Colonic mucosa (tissue), 4 donors: ENCODE data around the gene JAKMIP3. TPM values are rescaled to one million over a fixed set of nuclear protein-coding genes. Genes with fewer than 3 reads are reported as not detected.

Experiments used
- DNase-seq: peaks from one replicate; pipeline ENCODE4 v3.0.0-alpha.2; 2020
- H3K27ac ChIP-seq: fragments of 200-600 bp; one replicate; pipeline ENCODE4 v1.8.0; 2021
- H3K27me3 ChIP-seq: fragments of 200-600 bp; one replicate; pipeline ENCODE4 v1.8.0; 2021
- H3K36me3 ChIP-seq: fragments of 200-600 bp; one replicate; pipeline ENCODE4 v1.8.0; 2021
- H3K4me1 ChIP-seq: fragments of 200-600 bp; one replicate; pipeline ENCODE4 v1.8.0; 2021; ENCODE audit warnings: mild to moderate bottlenecking
- H3K4me3 ChIP-seq: fragments of 200-600 bp; one replicate; pipeline ENCODE4 v1.8.0; 2021
- H3K9ac ChIP-seq, 2 donors: one replicate each; pipeline ENCODE4 v1.7.0; 2013; ENCODE audit warnings: control low read depth in 2 of 2, low read depth in 2 of 2, low read length in 2 of 2
- H3K9me3 ChIP-seq: fragments of 200-600 bp; one replicate; pipeline ENCODE4 v1.8.0; 2021
- CTCF ChIP-seq: fragments of 200-600 bp; IDR thresholded peaks from one replicate; pipeline ENCODE4 v1.8.0; 2022; ENCODE audit warnings: antibody characterized with exemption, mild to moderate bottlenecking
- intact Hi-C: fragments of 100-400 bp; cut with DNase I; formaldehyde crosslinking; loops from one replicate; pipeline ENCODE4 v1.14.1; 2022
- total RNA-seq, 2 donors: library from RNA; stranded (reverse); fragmentation: NEBNext Ultra II Directional in 1 of 2; extraction: Animal tissue kit (Norgen Biotek cat#: 25700) in 1 of 2; gene quantifications; one replicate each; pipeline ENCODE4 v1.2.1, GENCODE V29; 2021
- donor health status: healthy.
- donor health status: DM: no; HTN: no; CAD: no.
- donor health status: DM: no; HTN: no; CAD: no.

Gene JAKMIP3
- total RNA-seq, 2 donors from 2014 or later: 0.10 to 0.27 TPM

DNA sequence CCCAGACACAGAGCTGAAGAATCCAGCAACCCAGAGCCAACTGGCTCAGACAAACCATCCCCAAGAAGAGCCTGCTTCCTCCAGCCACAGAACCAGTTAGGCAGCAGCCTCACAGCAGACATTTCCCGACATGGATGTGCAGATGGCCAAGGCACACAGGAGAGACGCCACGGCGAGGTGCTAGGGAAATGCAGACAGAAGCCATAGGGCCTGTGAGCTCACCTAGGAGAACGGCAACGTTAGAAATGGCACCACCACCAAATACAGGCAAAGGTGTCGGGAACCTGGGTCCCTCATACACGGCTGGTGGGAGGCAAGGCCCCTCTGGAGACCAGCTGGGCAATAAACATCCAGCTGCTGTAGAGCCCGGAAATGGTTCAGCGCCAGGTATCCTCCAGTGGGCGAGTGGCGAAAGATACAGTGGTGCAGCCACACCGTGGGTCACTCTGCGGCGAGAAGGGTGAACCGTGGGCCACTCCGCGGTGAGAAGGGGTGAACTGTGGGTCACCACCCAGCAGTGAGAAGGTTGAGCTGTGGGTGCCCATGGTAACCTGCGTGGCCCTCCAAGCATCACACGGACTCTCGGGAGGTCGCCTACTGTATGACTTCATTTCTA lies 31.2 kb downstream of the JAKMIP3 start:
- Histone ChIP-seq H3K9me3 (no peaks in the 10 kb centered on the region), H3K27me3 (no peaks in the 10 kb centered on the region), H3K4me1 (no peaks in the 10 kb centered on the region), H3K9ac (no peak overlapping the region), H3K27ac (no peak overlapping the region), H3K4me3 (no peak overlapping the region), H3K36me3 (no peaks in the 10 kb centered on the region)
- no peak for DNase-seq
- TF ChIP-seq CTCF: no peak
- intact Hi-C loops: no loop called here

DNA sequence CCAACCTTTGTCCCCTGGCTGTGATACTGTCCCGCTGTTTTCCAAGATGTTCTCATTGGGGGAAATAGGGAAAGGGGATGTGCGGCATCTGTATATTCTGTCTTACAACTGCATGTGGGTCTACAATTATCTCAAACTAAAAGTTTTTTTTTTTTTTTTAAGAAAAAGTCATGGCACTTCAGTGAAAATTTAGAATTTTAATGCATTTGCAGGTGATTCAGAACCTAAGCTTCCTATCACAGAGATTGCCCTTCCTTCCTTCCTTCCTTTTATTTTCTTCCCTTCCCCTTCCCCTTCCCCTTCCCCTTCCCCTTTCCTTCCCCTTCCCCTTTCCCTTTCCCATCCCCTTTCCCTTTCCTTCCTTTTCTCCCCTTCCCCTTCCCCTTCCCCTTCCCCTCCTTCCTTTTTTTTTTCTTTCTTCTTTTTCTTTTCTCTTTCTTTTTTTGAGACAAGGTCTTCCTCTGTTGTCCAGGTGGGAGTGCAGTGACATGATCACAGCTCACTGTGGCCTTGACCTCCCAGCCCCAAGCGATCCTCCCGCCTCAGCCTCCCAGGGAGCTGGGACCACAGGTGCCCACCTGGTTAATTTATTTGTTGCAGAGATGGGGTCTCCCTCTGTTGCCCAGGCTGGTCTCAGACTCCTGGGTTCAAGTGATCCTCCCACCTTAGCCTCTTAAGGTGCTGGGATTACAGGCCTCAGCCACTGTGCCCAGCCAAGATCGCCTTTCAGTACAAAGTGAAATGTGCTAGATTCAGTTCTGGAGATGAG lies 32.0 kb downstream of the JAKMIP3 start:
- H3K36me3 ChIP-seq: no peaks in the 10 kb centered on the region
- intact Hi-C loops: no loop called here
- H3K27me3 ChIP-seq: no peaks in the 10 kb centered on the region
- H3K27ac ChIP-seq: no peak overlapping the region
- H3K9me3 ChIP-seq: no peaks in the 10 kb centered on the region
- no peak for DNase-seq
- TF ChIP-seq CTCF: no peak
- no peak overlapping the region for H3K9ac ChIP-seq
- H3K4me1 ChIP-seq: no peaks in the 10 kb centered on the region
- no peak overlapping the region for H3K4me3 ChIP-seq

GRCh38 chr10:132098539-132099388 lies 33.0 kb downstream of the JAKMIP3 start:
- intact Hi-C loops: no loop called here

DNA sequence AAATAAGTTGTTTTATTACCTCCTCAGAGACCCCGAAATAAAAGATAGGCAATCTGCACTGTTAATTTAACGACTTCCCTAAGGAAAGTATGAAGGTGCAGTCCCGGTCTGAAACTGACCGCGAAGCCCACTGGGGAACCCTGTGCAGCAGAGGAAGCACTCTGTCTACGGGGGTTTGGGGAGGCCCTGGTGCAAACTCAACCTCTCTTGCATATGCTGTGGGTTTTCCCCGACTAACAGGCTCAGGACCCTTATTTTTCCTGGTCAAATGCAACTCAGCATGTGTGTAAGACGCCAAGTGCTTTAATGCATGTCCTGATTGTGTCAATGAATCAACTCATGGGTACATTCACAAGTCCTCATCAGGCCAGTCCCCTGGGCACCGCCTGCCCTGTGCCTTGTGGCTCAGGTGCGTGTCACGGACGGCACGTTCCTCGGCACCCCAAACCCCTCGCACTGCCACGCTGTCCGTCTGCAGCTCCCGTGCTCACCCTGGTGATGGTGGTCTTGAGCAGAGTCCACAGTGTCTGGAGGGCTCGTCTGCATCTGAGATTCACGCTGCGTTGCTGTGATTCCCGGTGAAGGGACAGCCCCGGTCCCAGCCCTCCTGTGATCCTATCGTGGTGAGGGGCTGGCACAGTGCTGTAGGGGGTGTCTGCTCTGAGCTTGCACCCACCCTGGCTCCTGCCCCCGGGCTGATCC lies 33.8 kb downstream of the JAKMIP3 start:
- TF ChIP-seq CTCF: no peak
- H3K9me3 ChIP-seq: no peaks in the 10 kb centered on the region
- DNase-seq: no peak
- H3K9ac ChIP-seq: no peak overlapping the region
- intact Hi-C loops: no loop called here
- no peaks in the 10 kb centered on the region for H3K36me3 ChIP-seq
- H3K4me3 ChIP-seq: no peak overlapping the region
- H3K27me3 ChIP-seq: no peaks in the 10 kb centered on the region
- no peak overlapping the region for H3K27ac ChIP-seq
- no peaks in the 10 kb centered on the region for H3K4me1 ChIP-seq

More at GRCh38 chr10:132098539-132099388, 33.0 kb downstream of the JAKMIP3 start:
- H3K27me3 ChIP-seq: no peaks in the 10 kb centered on the region
- no peaks in the 10 kb centered on the region for H3K9me3 ChIP-seq
- H3K36me3 ChIP-seq: no peaks in the 10 kb centered on the region
- H3K27ac ChIP-seq: no peak overlapping the region
- no peak for DNase-seq
- no peak overlapping the region for H3K9ac ChIP-seq
- TF ChIP-seq CTCF: no peak
- H3K4me1 ChIP-seq: no peaks in the 10 kb centered on the region
- no peak overlapping the region for H3K4me3 ChIP-seq

DNA sequence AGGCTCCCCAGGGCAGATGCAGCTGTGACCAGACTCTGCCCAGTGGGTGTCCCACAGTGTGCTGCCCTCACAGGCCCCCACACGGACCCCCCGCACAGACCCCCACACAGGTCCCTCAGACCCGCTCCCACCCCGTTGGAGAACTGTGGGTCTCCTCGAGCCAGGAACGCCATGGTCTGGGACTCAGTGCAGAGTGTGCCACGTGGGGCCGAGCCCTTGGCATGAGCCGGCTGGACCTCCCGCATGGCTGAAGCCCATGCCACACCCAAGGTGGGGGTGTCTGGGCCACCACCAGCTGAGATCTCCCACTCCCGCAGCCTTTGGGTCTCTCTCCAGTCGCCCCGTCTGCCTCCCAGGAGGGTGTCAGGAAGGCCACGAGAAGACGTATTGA lies 34.3 kb downstream of the JAKMIP3 start:
- H3K27me3 ChIP-seq: no peaks in the 10 kb centered on the region

More for the DNA sequence above, 34.3 kb downstream of the JAKMIP3 start:
- no peak for TF ChIP-seq CTCF
- H3K4me3 ChIP-seq: no peak overlapping the region
- no peaks in the 10 kb centered on the region for H3K4me1 ChIP-seq
- no peaks in the 10 kb centered on the region for H3K36me3 ChIP-seq
- H3K27ac ChIP-seq: no peak overlapping the region
- intact Hi-C loops: no loop called here
- DNase-seq: no peak
- H3K9ac ChIP-seq: no peak overlapping the region
- no peaks in the 10 kb centered on the region for H3K9me3 ChIP-seq
